ENCODE data around the gene CBX5.
"Not testable (repeated sequence)": the region's sequence is repeated elsewhere in the genome, so short reads cannot be mapped to it uniquely, and the experiment has no call there.

The CBX5 gene

GRCh38 chr12:54197431-54197909 lies 82.5 kb downstream of the CBX5 start:
- no peak for DNase-seq (ENCODE audit: low read depth in 2 of 2)

- DNase-seq (ENCODE audit: low read depth in 2 of 2), result no peak
These were observed 82.9 kb downstream of the CBX5 start for GRCh38 chr12:54197010-54197409.

GRCh38 chr12:54196396-54196795 lies 83.5 kb downstream of the CBX5 start:
- DNase-seq (ENCODE audit: low read depth in 2 of 2), result no peak

GRCh38 chr12:54195737-54196347 lies 84.1 kb downstream of the CBX5 start:
- DNase-seq (ENCODE audit: low read depth in 2 of 2), result no peak

GRCh38 chr12:54195080-54195736 lies 84.7 kb downstream of the CBX5 start:
- no peak for DNase-seq (ENCODE audit: low read depth in 2 of 2)

- not testable (repeated sequence) for DNase-seq (ENCODE audit: low read depth in 2 of 2)
These were observed 85.3 kb downstream of the CBX5 start for GRCh38 chr12:54194611-54195010.

GRCh38 chr12:54193434-54193833 lies 86.5 kb downstream of the CBX5 start:
- no peak for DNase-seq (ENCODE audit: low read depth in 2 of 2)

- DNase-seq (ENCODE audit: low read depth in 2 of 2), result peak; percentile 39 to 58
These were observed 88.3 kb downstream of the CBX5 start for GRCh38 chr12:54191550-54192022.

GRCh38 chr12:54191126-54191525 lies 88.8 kb downstream of the CBX5 start:
- no peak for DNase-seq (ENCODE audit: low read depth in 2 of 2)

- no peak for DNase-seq (ENCODE audit: low read depth in 2 of 2)
These were observed 90.8 kb downstream of the CBX5 start for GRCh38 chr12:54189198-54189539.

- DNase-seq (ENCODE audit: low read depth in 2 of 2), result no peak
These were observed 92.8 kb downstream of the CBX5 start for GRCh38 chr12:54187075-54187474.

- no peak for DNase-seq (ENCODE audit: low read depth in 2 of 2)
These were observed 94.0 kb downstream of the CBX5 start for GRCh38 chr12:54185919-54186318.

GRCh38 chr12:54185297-54185696 lies 94.6 kb downstream of the CBX5 start:
- not testable (repeated sequence) for DNase-seq (ENCODE audit: low read depth in 2 of 2)

GRCh38 chr12:54184024-54184805 lies 95.7 kb downstream of the CBX5 start:
- DNase-seq (ENCODE audit: low read depth in 2 of 2), result no peak

GRCh38 chr12:54182981-54183380 lies 96.9 kb downstream of the CBX5 start:
- DNase-seq (ENCODE audit: low read depth in 2 of 2), result no peak

GRCh38 chr12:54182086-54182485 lies 97.8 kb downstream of the CBX5 start:
- DNase-seq (ENCODE audit: low read depth in 2 of 2), result no peak
